Small intestine (tissue), 7 donors: ENCODE results near the gene PPP1R3C. TPM values are rescaled to one million over a fixed set of nuclear protein-coding genes. Genes with fewer than 3 reads are reported as not detected.

Source experiments
- DNase-seq, 2 donors: peaks; one replicate each; pipeline versions ENCODE4 v3.0.0 to v3.0.0-alpha.2; 2013
- FAIRE-seq: peaks from 2 replicates; lab custom pipeline; 2012; peaks lifted over from hg19 to GRCh38; lab: Jason Lieb, UNC
- H3K27ac ChIP-seq, 3 donors: one replicate each; pipeline ENCODE4 v1.5.1; 2013; ENCODE audit warnings: low read length in 2 of 3, mild to moderate bottlenecking in 2 of 3, control low read depth in 1 of 3, inconsistent platforms in 1 of 3, low read depth in 1 of 3, moderate library complexity in 1 of 3
- H3K27me3 ChIP-seq, 3 donors: one replicate each; pipeline ENCODE4 v1.6.1; 2013; ENCODE audit warnings: low read length in 3 of 3, inconsistent platforms in 1 of 3; ENCODE audit not compliant: control insufficient read depth in 3 of 3, insufficient read depth in 3 of 3
- H3K36me3 ChIP-seq, 3 donors: one replicate each; pipeline ENCODE4 v1.6.1; 2013; ENCODE audit warnings: low read length in 3 of 3, inconsistent platforms in 1 of 3, low read depth in 1 of 3, mild to moderate bottlenecking in 1 of 3, moderate library complexity in 1 of 3; ENCODE audit not compliant: control insufficient read depth in 3 of 3, insufficient read depth in 2 of 3
- H3K4me1 ChIP-seq, 3 donors: one replicate each; pipeline ENCODE4 v1.6.1; 2013; ENCODE audit warnings: low read length in 2 of 3, inconsistent platforms in 1 of 3, low read depth in 1 of 3, mild to moderate bottlenecking in 1 of 3, moderate library complexity in 1 of 3; ENCODE audit not compliant: control insufficient read depth in 3 of 3, insufficient read depth in 2 of 3
- H3K4me3 ChIP-seq, 3 donors: one replicate each; pipeline ENCODE4 v1.5.1; 2013; ENCODE audit warnings: low read length in 3 of 3, control low read depth in 1 of 3, inconsistent platforms in 1 of 3, low read depth in 1 of 3, mild to moderate bottlenecking in 1 of 3, moderate library complexity in 1 of 3
- H3K9me3 ChIP-seq, 2 donors: one replicate each; pipeline ENCODE4 v1.6.1; 2013; ENCODE audit warnings: low read depth in 1 of 2, low read length in 1 of 2; ENCODE audit not compliant: control insufficient read depth in 2 of 2, insufficient read depth in 1 of 2
- whole genome bisulfite sequencing, 3 donors: extraction: QIAGEN DNeasy Blood & Tissue Kit; methylation state at CpG; one replicate each; pipeline ENCODE4 v1.1.7; 2013; 5-methylcytosine and 5-hydroxymethylcytosine counted together
- polyA plus RNA-seq, 4 donors: library from polyadenylated mRNA; stranded (reverse) in 3 of 4; unstranded in 1 of 4; fragments of 200-250 nt in 3 of 4; fragments of 120-200 nt in 1 of 4; gene quantifications; one replicate each; pipeline versions ENCODE4 v1.2.1 to v1.2.3, GENCODE V29; 2013
- donor health status: healthy with polysubstance abuse.
- donor health status: control.
- donor health status: control.
- donor health status: Bipolar disorder and iron deficiency.
- donor health status: healthy.

The PPP1R3C gene
- polyA plus RNA-seq, 4 donors, result 0.89 to 41.5 (median 2.2) TPM

DNA sequence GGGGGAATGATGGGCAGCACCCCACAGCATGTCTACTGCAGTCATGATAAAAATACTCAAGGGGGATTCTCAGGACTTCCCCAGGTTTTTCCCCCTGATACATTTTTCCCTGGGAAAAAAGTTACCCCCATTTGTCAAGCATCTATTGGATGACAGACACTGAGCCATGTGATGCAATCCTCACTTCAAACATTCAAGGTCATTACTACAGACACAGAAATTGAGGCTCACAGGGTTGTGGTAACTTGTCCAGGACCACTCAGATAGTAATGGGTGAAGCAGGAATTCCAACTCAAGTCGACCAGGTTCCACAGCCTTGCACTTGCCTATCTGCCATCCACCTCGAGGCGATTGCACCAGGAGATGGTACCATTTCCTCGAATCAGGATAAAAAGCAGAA, 31.7 kb downstream of the PPP1R3C start:
- FAIRE-seq, result no peak
- no peaks in the 10 kb centered on the region for H3K36me3 ChIP-seq

GRCh38 chr10:91598211-91598977, 34.5 kb downstream of the PPP1R3C start:
- peak; percentile 46 to 55 for DNase-seq
- FAIRE-seq, result no peak
- Histone ChIP-seq H3K4me1 (peaks cover 6 to 46% (median 6%) of the 10 kb centered on the region in 3 donors), H3K27ac (peak overlapping the region in 1 of 3 donors; percentile 72), H3K27me3 (no peaks in the 10 kb centered on the region), H3K9me3 (no peaks in the 10 kb centered on the region), H3K36me3 (no peaks in the 10 kb centered on the region), H3K4me3 (no peak overlapping the region)
- WGBS, 3 donors, result 80 to 85% (median 85%) methylated on average over 6 of the region's 6 CpGs

More for the DNA sequence above, 31.7 kb downstream of the PPP1R3C start:
- Histone ChIP-seq H3K27ac (no peak overlapping the region), H3K27me3 (no peaks in the 10 kb centered on the region), H3K9me3 (peaks cover 0 to 5% of the 10 kb centered on the region in 2 donors), H3K4me3 (no peak overlapping the region), H3K4me1 (peaks cover 4 to 27% (median 6%) of the 10 kb centered on the region in 3 donors)
- DNase-seq, result no peak
- 84 to 94% (median 84%) methylated on average over 4 of the region's 4 CpGs for WGBS, 3 donors

DNA sequence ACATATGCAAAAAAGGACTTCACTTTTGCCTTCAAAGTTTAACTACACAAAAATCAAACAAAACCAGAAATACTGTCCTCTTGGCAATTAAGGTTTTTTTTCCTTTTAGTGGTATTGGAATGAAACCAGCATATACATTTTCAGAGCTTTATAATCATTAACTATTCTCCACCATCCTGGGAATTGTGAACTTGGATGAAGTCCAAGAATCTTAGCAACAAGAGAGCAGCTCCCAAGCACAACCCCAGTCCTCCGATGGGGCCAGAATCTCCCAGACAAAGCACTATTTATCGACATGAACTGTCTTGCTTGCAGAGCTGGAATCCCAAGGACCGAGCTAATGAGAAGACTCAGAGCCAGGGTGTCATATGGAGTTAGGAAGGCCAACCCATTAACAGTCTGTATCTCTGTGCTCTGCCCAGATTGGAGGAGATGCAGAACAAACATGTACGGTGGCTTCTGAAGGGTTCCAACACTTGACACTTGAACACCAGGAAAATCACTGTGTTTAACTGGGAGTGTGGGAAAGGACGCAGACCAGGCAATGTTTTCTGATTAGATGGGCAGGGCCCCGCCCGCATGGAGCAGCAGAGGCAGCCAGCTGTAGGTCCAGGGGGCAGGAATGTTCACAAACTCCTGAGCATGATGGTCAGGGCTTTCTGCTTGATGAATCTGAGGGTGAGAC, 35.5 kb downstream of the PPP1R3C start:
- Histone ChIP-seq H3K9me3 (no peaks in the 10 kb centered on the region), H3K36me3 (no peaks in the 10 kb centered on the region), H3K27ac (peak overlapping the region in 2 of 3 donors; percentile 36 to 72), H3K4me3 (no peak overlapping the region), H3K4me1 (peaks cover 6 to 56% (median 10%) of the 10 kb centered on the region in 3 donors), H3K27me3 (no peaks in the 10 kb centered on the region)
- 7 to 34% (median 29%) methylated on average over 7 of the region's 7 CpGs for WGBS, 3 donors
- DNase-seq (peak; percentile 62 to 88), FAIRE-seq (no peak)

- DNase-seq (no peak), FAIRE-seq (no peak)
- no peaks in the 10 kb centered on the region for H3K9me3 ChIP-seq
- 5 to 19% (median 15%) methylated on average over 1 of the region's 1 CpG for WGBS, 3 donors
- H3K4me3 ChIP-seq, result no peak overlapping the region
- no peaks in the 10 kb centered on the region for H3K36me3 ChIP-seq
- H3K27ac ChIP-seq, result peak overlapping the region in 1 of 3 donors; percentile 72
- no peaks in the 10 kb centered on the region for H3K27me3 ChIP-seq
- H3K4me1 ChIP-seq, result peaks cover 6 to 62% (median 10%) of the 10 kb centered on the region in 3 donors
Observed at GRCh38 chr10:91596825-91597196, 36.1 kb downstream of the PPP1R3C start.

DNA sequence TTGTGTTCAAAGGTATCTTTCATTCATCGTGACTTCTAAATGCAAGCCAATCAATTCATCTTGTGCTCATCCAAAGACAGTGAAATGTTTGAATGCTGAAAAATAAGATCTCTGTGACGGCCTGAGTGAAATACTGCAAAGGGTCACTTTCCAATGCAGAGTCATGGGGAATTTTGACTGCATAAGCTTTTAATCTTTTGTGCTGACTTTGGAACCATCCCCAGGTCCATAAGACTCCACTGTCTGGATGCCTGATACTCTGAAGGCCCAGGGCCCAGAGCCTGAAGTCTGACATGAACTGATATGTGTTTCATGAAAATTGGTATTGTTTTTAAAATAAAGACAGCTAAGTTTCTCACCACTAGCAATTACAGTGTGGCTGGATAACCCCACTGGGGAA, 39.0 kb downstream of the PPP1R3C start:
- no peak overlapping the region for H3K4me3 ChIP-seq
- no peaks in the 10 kb centered on the region for H3K36me3 ChIP-seq
- no peaks in the 10 kb centered on the region for H3K27me3 ChIP-seq
- no peak for FAIRE-seq
- peaks cover 6 to 91% (median 16%) of the 10 kb centered on the region in 3 donors for H3K4me1 ChIP-seq
- 55 to 76% (median 76%) methylated on average over 2 of the region's 2 CpGs for WGBS, 3 donors
- no peak for DNase-seq
- H3K9me3 ChIP-seq, result no peaks in the 10 kb centered on the region
- no peak overlapping the region for H3K27ac ChIP-seq

GRCh38 chr10:91593366-91593765, 39.5 kb downstream of the PPP1R3C start:
- WGBS, 3 donors, result 31 to 58% (median 33%) methylated on average over 8 of the region's 8 CpGs
- Histone ChIP-seq H3K27ac (peak overlapping the region in 2 of 3 donors; percentile 25 to 91), H3K36me3 (no peaks in the 10 kb centered on the region), H3K9me3 (no peaks in the 10 kb centered on the region), H3K4me1 (peaks cover 6 to 91% (median 16%) of the 10 kb centered on the region in 3 donors), H3K4me3 (no peak overlapping the region), H3K27me3 (no peaks in the 10 kb centered on the region)
- FAIRE-seq (no peak), DNase-seq (no peak)

GRCh38 chr10:91592266-91592975, 40.5 kb downstream of the PPP1R3C start:
- Histone ChIP-seq H3K4me1 (peaks cover 3 to 81% (median 16%) of the 10 kb centered on the region in 3 donors), H3K9me3 (no peaks in the 10 kb centered on the region), H3K4me3 (no peak overlapping the region), H3K27ac (peak overlapping the region in 2 of 3 donors; percentile 78 to 91), H3K27me3 (no peaks in the 10 kb centered on the region), H3K36me3 (no peaks in the 10 kb centered on the region)
- DNase-seq (peak; percentile 31 to 69), FAIRE-seq (no peak)
- WGBS, 3 donors, result 27 to 48% (median 37%) methylated on average over 8 of the region's 8 CpGs

- Histone ChIP-seq H3K27me3 (no peaks in the 10 kb centered on the region), H3K4me1 (peaks cover 1 to 76% (median 14%) of the 10 kb centered on the region in 3 donors), H3K9me3 (no peaks in the 10 kb centered on the region), H3K36me3 (no peaks in the 10 kb centered on the region), H3K4me3 (no peak overlapping the region), H3K27ac (peak overlapping the region in 2 of 3 donors; percentile 71 to 91)
- no peak for DNase-seq
- FAIRE-seq, result no peak
- WGBS, 3 donors, result 18 to 33% (median 31%) methylated on average over 7 of the region's 7 CpGs
Observed at GRCh38 chr10:91591797-91592174, 41.1 kb downstream of the PPP1R3C start.
